ENCODE results near the gene KCNQ1.

Gene KCNQ1

GRCh38 chr11:2775626-2776350 lies 331.0 kb downstream of the KCNQ1 start:
- peak; percentile 5 for DNase-seq
- no peak overlapping the region for H3K27ac ChIP-seq
- H3K27me3 ChIP-seq (ENCODE audit: insufficient read depth, low read depth, severe bottlenecking), result no peaks in the 10 kb centered on the region
- H3K9me3 ChIP-seq (ENCODE audit: severe bottlenecking), result no peaks in the 10 kb centered on the region
- no peak for TF ChIP-seq CTCF (IDR thresholded peaks at IDR 0.05; ENCODE audit: low read depth, low read length)
- no peak overlapping the region for H3K4me3 ChIP-seq (ENCODE audit: low read depth, low read length)
- H3K36me3 ChIP-seq, result no peaks in the 10 kb centered on the region

- no peaks in the 10 kb centered on the region for H3K27me3 ChIP-seq (ENCODE audit: insufficient read depth, low read depth, severe bottlenecking)
- no peak overlapping the region for H3K4me3 ChIP-seq (ENCODE audit: low read depth, low read length)
- TF ChIP-seq CTCF (IDR thresholded peaks at IDR 0.05; ENCODE audit: low read depth, low read length), result no peak
- H3K27ac ChIP-seq, result no peak overlapping the region
- DNase-seq, result peak; percentile 6
- no peaks in the 10 kb centered on the region for H3K9me3 ChIP-seq (ENCODE audit: severe bottlenecking)
- no peaks in the 10 kb centered on the region for H3K36me3 ChIP-seq
These were observed 331.7 kb downstream of the KCNQ1 start for GRCh38 chr11:2776351-2777061.

- no peak overlapping the region for H3K4me3 ChIP-seq (ENCODE audit: low read depth, low read length)
- H3K27ac ChIP-seq, result no peak overlapping the region
- no peaks in the 10 kb centered on the region for H3K27me3 ChIP-seq (ENCODE audit: insufficient read depth, low read depth, severe bottlenecking)
- TF ChIP-seq CTCF (IDR thresholded peaks at IDR 0.05; ENCODE audit: low read depth, low read length), result no peak
- no peak for DNase-seq
- no peaks in the 10 kb centered on the region for H3K36me3 ChIP-seq
- no peaks in the 10 kb centered on the region for H3K9me3 ChIP-seq (ENCODE audit: severe bottlenecking)
These were observed 332.6 kb downstream of the KCNQ1 start for GRCh38 chr11:2777386-2777785.

- no peak overlapping the region for H3K27ac ChIP-seq
- DNase-seq, result peak; percentile 5
- H3K4me3 ChIP-seq (ENCODE audit: low read depth, low read length), result no peak overlapping the region
- no peak for TF ChIP-seq CTCF (IDR thresholded peaks at IDR 0.05; ENCODE audit: low read depth, low read length)
- no peaks in the 10 kb centered on the region for H3K9me3 ChIP-seq (ENCODE audit: severe bottlenecking)
- H3K36me3 ChIP-seq, result no peaks in the 10 kb centered on the region
- H3K27me3 ChIP-seq (ENCODE audit: insufficient read depth, low read depth, severe bottlenecking), result no peaks in the 10 kb centered on the region
These were observed 333.2 kb downstream of the KCNQ1 start for GRCh38 chr11:2777871-2778629.

- Histone ChIP-seq H3K9me3 (ENCODE audit: severe bottlenecking) (no peaks in the 10 kb centered on the region), H3K36me3 (no peaks in the 10 kb centered on the region), H3K27ac (no peak overlapping the region), H3K4me3 (ENCODE audit: low read depth, low read length) (no peak overlapping the region), H3K27me3 (ENCODE audit: insufficient read depth, low read depth, severe bottlenecking) (no peaks in the 10 kb centered on the region)
- no peak for TF ChIP-seq CTCF (IDR thresholded peaks at IDR 0.05; ENCODE audit: low read depth, low read length)
- peak; percentile 14 for DNase-seq
These were observed 334.1 kb downstream of the KCNQ1 start for GRCh38 chr11:2778630-2779498.
